MCF 10A (cell line): ENCODE results near the gene FKBP2. TPM values are rescaled to one million over a fixed set of nuclear protein-coding genes. Genes with fewer than 3 reads are reported as not detected.
A peak's percentile ranks its signal among the peaks of the same experiment; 100 is the strongest.

Experiments
- BruUV-seq: library from RNA; stranded (reverse); fragments of 400-500 nt; replicated peaks from 2 replicates; lab custom pipeline; 2021; lab: Mats Ljungman, UMichigan
- CTCF ChIA-PET: fragments of 300-600 bp; sonication (Branson Sonifier 250); formaldehyde crosslinking; extraction: SDS; loops from one replicate; lab custom pipeline; 2021; ENCODE audit warnings: antibody characterized with exemption, inconsistent platforms; lab: Yijun Ruan, JAX
- POLR2A ChIA-PET: fragments of 300-600, 350-650 bp; sonication (Branson Sonifier 250); formaldehyde crosslinking; extraction: SDS; loops from one replicate; lab custom pipeline; 2020; ENCODE audit warnings: antibody characterized with exemption, inconsistent platforms; lab: Yijun Ruan, JAX
- DNase-seq: peaks from one replicate; pipeline ENCODE4 v3.0.0-alpha.2; 2018; ENCODE audit not compliant: unreplicated experiment
- H3K27ac Mint-ChIP-seq: one replicate; pipeline ENCODE4 v1.8.0; 2022; ENCODE audit warnings: mild to moderate bottlenecking, low read depth, mixed read lengths; ENCODE audit not compliant: unreplicated experiment
- H3K27me3 Mint-ChIP-seq: one replicate; pipeline ENCODE4 v1.8.0; 2022; ENCODE audit warnings: mixed read lengths; ENCODE audit not compliant: insufficient read depth, unreplicated experiment
- H3K36me3 Mint-ChIP-seq: one replicate; pipeline ENCODE4 v1.8.0; 2022; ENCODE audit warnings: mild to moderate bottlenecking, moderate library complexity, mixed read lengths; ENCODE audit not compliant: insufficient read depth, unreplicated experiment
- H3K4me1 Mint-ChIP-seq: one replicate; pipeline ENCODE4 v1.8.0; 2022; ENCODE audit warnings: mixed read lengths; ENCODE audit not compliant: insufficient read depth, unreplicated experiment
- H3K4me3 Mint-ChIP-seq: one replicate; pipeline ENCODE4 v1.8.0; 2022; ENCODE audit warnings: mild to moderate bottlenecking, moderate library complexity, mixed read lengths; ENCODE audit not compliant: unreplicated experiment
- H3K9me3 Mint-ChIP-seq: one replicate; pipeline ENCODE4 v1.8.0; 2022; ENCODE audit warnings: mixed read lengths; ENCODE audit not compliant: unreplicated experiment
- CTCF ChIP-seq: fragments of 200-600 bp; IDR thresholded peaks from one replicate; pipeline ENCODE4 v1.8.0; 2022; ENCODE audit warnings: antibody characterized with exemption, mild to moderate bottlenecking; ENCODE audit not compliant: unreplicated experiment
- intact Hi-C: fragments of 100-400 bp; cut with micrococcal nuclease; formaldehyde crosslinking; loops from 2 replicates; pipeline ENCODE4 v1.14.1; 2022
- total RNA-seq: library from RNA; stranded (reverse); gene quantifications from 2 replicates; pipeline ENCODE4 v1.2.3, GENCODE V29; 2022

FKBP2 gene
- total RNA-seq, 1 experiment from 2014 or later, result 86.0 TPM

- intact Hi-C loops, result no loop called here
- no peak overlapping the region for H3K4me3 Mint-ChIP-seq
- CTCF ChIA-PET, result interaction anchor here (1.8 to 2.5 kb wide), 2 partner anchors 45 to 48 kb away, joined by 7 read pairs; no protein-coding TSS in a partner anchor
Observed at GRCh38 chr11:64255135-64256128, 14.5 kb downstream of the FKBP2 start.

GRCh38 chr11:64256300-64256699 is 15.4 kb downstream of the FKBP2 start:
- H3K27me3 Mint-ChIP-seq, result no peaks in the 10 kb centered on the region
- no peaks in the 10 kb centered on the region for H3K9me3 Mint-ChIP-seq
- no peak for DNase-seq
- H3K4me3 Mint-ChIP-seq, result no peak overlapping the region
- BruUV-seq, result no TSS peak
- intact Hi-C loops, result no loop called here
- H3K36me3 Mint-ChIP-seq, result peaks cover 24% of the 10 kb centered on the region
- no peak for TF ChIP-seq CTCF
- H3K27ac Mint-ChIP-seq, result no peak overlapping the region
- H3K4me1 Mint-ChIP-seq, result peaks cover 6% of the 10 kb centered on the region
- POLR2A ChIA-PET, result interaction anchor here (1.6 to 3.1 kb wide), 2 partner anchors 11 to 13 kb away, joined by 5 to 10 read pairs; no protein-coding TSS in a partner anchor
- CTCF ChIA-PET, result interaction anchor here (0.7 to 1.5 kb wide), 2 partner anchors 48 to 51 kb away, joined by 3 to 5 read pairs; no protein-coding TSS in a partner anchor

More at GRCh38 chr11:64255135-64256128, 14.5 kb downstream of the FKBP2 start:
- BruUV-seq, result no TSS peak
- DNase-seq, result no peak
- no peak for TF ChIP-seq CTCF
- Mint-ChIP-seq H3K9me3 (no peaks in the 10 kb centered on the region), H3K27ac (no peak overlapping the region), H3K4me1 (peaks cover 6% of the 10 kb centered on the region), H3K27me3 (no peaks in the 10 kb centered on the region), H3K36me3 (peaks cover 24% of the 10 kb centered on the region)
- POLR2A ChIA-PET, result interaction anchor here (1.6 to 3.1 kb wide), 2 partner anchors 10 to 14 kb away, joined by 5 to 10 read pairs; no protein-coding TSS in a partner anchor

- CTCF ChIA-PET, result interaction anchor here (0.9 kb wide), 1 partner anchor 32 kb away, joined by 4 read pairs; no protein-coding TSS in a partner anchor
- Mint-ChIP-seq H3K4me1 (peaks cover 6% of the 10 kb centered on the region), H3K27me3 (no peaks in the 10 kb centered on the region), H3K36me3 (peaks cover 36% of the 10 kb centered on the region), H3K4me3 (no peak overlapping the region), H3K9me3 (no peaks in the 10 kb centered on the region), H3K27ac (no peak overlapping the region)
- BruUV-seq, result no TSS peak
- POLR2A ChIA-PET, result interaction anchor here (1.4 to 3.1 kb wide), 2 partner anchors 11 to 26 kb away, joined by 4 to 10 read pairs; partner anchors contain the start of gene BAD
- no peak for TF ChIP-seq CTCF
- no peak for DNase-seq
- intact Hi-C loops, result no loop called here
Observed at GRCh38 chr11:64258356-64258755, 17.5 kb downstream of the FKBP2 start.

DNA sequence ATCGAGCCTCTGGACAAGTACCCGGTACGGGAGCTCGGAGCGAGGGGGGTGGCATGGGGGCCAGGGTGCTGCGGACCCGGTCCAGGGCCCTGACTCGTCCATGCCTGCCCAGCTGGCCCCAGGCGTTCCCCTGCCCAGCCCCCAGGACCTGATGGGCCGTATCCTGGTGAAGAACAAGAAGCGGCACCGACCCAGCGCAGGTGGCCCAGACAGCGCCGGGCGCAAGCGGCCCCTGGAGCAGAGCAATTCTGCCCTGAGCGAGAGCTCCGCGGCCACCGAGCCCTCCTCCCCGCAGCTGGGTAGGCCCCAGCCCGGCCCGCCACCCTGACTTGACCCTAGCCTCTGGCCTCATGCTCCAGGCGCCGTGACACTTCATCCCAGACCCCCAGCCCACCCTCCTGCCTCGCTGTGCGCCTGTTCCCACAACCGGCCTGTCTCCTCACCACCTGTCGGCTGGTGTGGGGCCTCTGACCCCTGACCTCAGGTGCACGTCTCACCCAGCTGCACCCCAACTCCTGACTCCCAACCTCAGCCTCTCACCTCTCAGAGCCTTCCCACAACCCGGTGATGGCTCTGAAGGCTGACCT is 18.1 kb downstream of the FKBP2 start:
- no peak for TF ChIP-seq CTCF
- DNase-seq, result no peak
- Mint-ChIP-seq H3K4me1 (peaks cover 6% of the 10 kb centered on the region), H3K4me3 (no peak overlapping the region), H3K27me3 (no peaks in the 10 kb centered on the region), H3K27ac (peak overlapping the region; percentile 3), H3K36me3 (peaks cover 38% of the 10 kb centered on the region), H3K9me3 (no peaks in the 10 kb centered on the region)
- POLR2A ChIA-PET, result interaction anchor here (1.2 kb wide), 1 partner anchor 9 kb away, joined by 3 read pairs; no protein-coding TSS in a partner anchor
- no TSS peak for BruUV-seq
- intact Hi-C loops, result no loop called here
- CTCF ChIA-PET, result interaction anchor here (0.9 to 1.1 kb wide), 2 partner anchors 32 to 96 kb away, joined by 4 read pairs; no protein-coding TSS in a partner anchor
